EH (cell line): ENCODE data around the gene TUSC1.
"Not testable (repeated sequence)": the region's sequence is repeated elsewhere in the genome, so short reads cannot be mapped to it uniquely, and the experiment has no call there.

Source experiments
- DNase-seq: peaks from one replicate; pipeline ENCODE4 v3.0.0-alpha.2; 2015; ENCODE audit warnings: low read depth

Gene TUSC1

GRCh38 chr9:25678147-25678666 is at the start of gene TUSC1:
Gene TUSC1, minus strand, starts transcription at chr9:25678444. Its CDS starts 132 bp downstream, at chr9:25678312.
- DNase-seq = peak; percentile 89

GRCh38 chr9:25726871-25727410 is 48.7 kb upstream of the TUSC1 start:
- no peak for DNase-seq

GRCh38 chr9:25724424-25724823 is 46.2 kb upstream of the TUSC1 start:
- peak; percentile 76 for DNase-seq

- peak; percentile 85 for DNase-seq
Measured at GRCh38 chr9:25716220-25716872, 38.1 kb upstream of the TUSC1 start.

- DNase-seq = no peak
Measured at GRCh38 chr9:25709941-25710340, 31.7 kb upstream of the TUSC1 start.

- DNase-seq = no peak
Measured at GRCh38 chr9:25704800-25705199, 26.6 kb upstream of the TUSC1 start.

- DNase-seq = peak; percentile 21
Measured at GRCh38 chr9:25703701-25704357, 25.6 kb upstream of the TUSC1 start.

- no peak for DNase-seq
Measured at GRCh38 chr9:25702536-25702935, 24.3 kb upstream of the TUSC1 start.

- peak; percentile 69 for DNase-seq
Measured at GRCh38 chr9:25700899-25701298, 22.7 kb upstream of the TUSC1 start.

GRCh38 chr9:25700430-25700829 is 22.2 kb upstream of the TUSC1 start:
- DNase-seq = no peak

- DNase-seq = no peak
Measured at GRCh38 chr9:25691786-25692185, 13.5 kb upstream of the TUSC1 start.

- no peak for DNase-seq
Measured at GRCh38 chr9:25684321-25684720, 6.1 kb upstream of the TUSC1 start.

- DNase-seq = peak; percentile 82
Measured at GRCh38 chr9:25681266-25681665, 3.0 kb upstream of the TUSC1 start.

GRCh38 chr9:25678846-25679360 is 659 bp upstream of the TUSC1 start:
- DNase-seq = no peak

- peak; percentile 82 for DNase-seq
Measured at GRCh38 chr9:25677301-25678146, 720 bp downstream of the TUSC1 start.

GRCh38 chr9:25675858-25676257 is 2.4 kb downstream of the TUSC1 start:
- not testable (repeated sequence) for DNase-seq

GRCh38 chr9:25658571-25658970 is 19.7 kb downstream of the TUSC1 start:
- no peak for DNase-seq

GRCh38 chr9:25654417-25654816 is 23.8 kb downstream of the TUSC1 start:
- DNase-seq = no peak

- no peak for DNase-seq
Measured at GRCh38 chr9:25648116-25648515, 30.1 kb downstream of the TUSC1 start.

- no peak for DNase-seq
Measured at GRCh38 chr9:25636026-25636425, 42.2 kb downstream of the TUSC1 start.

GRCh38 chr9:25629231-25629630 is 49.0 kb downstream of the TUSC1 start:
- no peak for DNase-seq
